Skin of body (tissue), 2 donors: Measurements from ENCODE around the gene C16orf86. TPM values are rescaled to one million over a fixed set of nuclear protein-coding genes. Genes with fewer than 3 reads are reported as not detected.
"Not testable (repeated sequence)": the region's sequence is repeated elsewhere in the genome, so short reads cannot be mapped to it uniquely, and the experiment has no call there.

Experiments
- DNase-seq: peaks from one replicate; lab custom pipeline; 2025; lab: John Stamatoyannopoulos, UW
- total RNA-seq: library from RNA; depleted of rRNA; stranded (reverse); fragments of >200 nt; gene quantifications from one replicate; pipeline ENCODE4 v1.2.3, GENCODE V29; 2014

C16orf86 gene
- total RNA-seq, 1 donor from 2014 or later: 1.8 TPM

DNA sequence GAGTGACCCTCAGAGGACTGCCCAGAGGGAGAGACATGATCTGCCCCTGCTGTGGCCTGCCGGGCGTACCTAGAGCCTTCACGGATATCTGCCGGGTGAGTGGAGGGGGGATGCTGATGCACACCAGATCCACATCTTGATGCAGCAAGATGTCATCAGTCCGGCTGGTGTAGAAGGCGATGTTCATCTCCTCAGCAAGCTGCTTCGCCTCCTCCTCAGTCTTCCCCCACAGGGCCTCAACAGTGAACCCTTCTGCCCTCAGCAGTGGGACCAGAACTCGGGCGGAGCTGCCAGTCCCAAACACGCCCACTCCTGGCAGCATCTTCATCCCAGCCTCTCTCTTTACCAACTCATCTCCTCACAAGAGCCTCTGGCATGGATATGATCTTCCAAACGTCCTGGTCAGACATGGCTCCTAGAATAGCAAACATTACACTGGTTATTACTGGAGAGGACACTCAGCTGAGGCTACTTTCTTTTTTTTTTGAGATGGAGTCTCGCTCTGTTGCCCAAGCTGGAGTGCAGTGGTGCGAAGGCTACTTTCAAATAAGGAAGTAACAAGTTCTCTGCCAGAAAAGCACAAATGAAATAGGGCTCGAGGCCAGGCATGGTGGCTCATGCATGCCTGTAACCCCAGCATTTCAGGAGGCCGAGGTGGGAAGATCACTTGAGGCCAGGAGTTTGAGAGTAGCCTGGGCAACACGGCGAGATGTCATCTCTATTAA is 18.9 kb downstream of the C16orf86 start:
- DNase-seq: no peak

DNA sequence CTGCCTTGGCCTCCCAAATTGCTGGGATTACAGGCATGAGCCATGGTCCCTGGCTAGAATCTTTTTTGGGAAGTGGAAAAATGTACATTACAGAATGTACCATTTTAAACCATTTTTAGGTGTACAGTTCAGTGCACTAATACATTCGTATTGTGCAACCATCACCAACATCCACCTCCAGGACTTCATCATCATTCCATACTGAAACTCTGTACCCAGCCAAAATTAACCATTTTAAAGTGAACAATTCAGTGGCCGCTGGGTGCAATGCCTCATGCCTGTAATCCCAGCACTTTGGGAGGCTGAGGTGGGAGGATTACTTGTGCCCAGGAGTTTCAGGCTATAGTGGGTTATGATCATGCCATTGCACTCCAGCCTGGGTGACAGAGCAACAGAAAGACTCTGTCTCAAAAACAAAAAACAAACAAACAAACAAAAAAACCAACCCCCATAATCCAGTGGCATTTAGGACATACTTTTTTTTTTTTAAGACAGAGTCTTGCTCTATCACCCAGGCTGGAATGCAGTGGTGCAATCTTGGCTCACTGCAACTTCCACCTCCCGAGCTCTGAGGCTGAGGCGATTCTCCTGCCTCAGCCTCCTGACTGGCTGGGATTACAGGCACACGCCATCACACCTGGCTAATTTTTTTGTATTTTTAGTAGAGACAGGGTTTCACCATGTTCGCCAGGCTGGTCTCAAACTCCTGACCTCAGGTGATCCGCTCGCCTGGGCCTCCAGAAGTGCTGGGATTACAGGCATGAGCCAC is 27.1 kb downstream of the C16orf86 start:
- DNase-seq: not testable (repeated sequence)

DNA sequence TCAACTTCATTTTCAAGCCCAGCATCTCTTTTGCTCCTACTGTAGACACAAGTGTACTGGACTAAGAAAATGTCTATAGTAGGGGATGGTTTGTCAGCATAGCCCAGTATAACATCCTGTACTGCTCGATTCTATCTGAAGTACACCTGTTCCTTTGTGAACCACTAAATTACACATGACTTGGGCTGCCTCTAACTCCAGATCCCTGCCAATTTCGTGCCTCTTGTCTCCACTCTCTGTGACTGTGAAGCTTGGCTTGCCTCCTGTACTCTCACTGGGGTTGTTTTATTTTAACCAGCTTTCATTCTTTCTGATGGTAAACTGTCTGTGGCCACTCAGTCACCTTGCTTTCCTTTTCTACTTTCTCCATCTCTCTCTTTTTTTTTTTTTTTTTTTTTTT is 28.0 kb downstream of the C16orf86 start:
- no peak for DNase-seq

DNA sequence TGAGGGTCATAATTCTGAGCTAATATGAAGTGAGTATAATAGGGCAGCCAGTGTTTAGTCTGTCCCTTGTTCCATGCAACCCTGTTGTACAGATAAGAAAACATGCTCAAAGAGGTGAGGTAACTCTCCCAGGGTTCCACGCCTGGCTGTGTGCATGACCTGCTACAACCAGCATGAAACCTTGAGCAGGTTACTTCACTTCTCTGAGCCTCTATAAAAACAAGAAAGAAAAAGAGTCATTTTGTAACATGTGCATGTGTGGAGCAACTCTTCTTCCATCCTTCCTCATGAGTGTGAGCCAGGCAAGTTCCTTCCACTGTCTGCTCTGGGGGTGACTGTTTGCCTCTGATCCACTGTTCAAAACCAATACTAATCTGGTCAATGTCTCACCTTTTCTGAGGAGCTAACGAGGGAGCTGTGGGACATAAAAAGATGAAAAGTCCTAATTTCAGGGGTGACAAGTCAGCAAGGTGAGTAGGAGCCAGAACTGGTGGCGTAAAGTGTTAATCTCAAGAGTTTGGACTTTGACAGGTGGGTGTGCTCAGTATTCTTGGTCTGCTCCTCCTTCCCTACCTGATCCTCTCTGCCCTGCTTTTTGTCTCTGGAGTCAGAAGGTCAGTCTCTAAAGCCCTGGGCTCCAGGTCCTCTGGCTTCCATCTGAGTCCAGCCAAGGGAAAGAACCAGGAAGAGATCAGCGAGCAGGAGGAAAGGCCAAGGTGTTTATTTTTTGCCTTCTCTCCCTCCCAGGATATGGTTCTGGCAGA is 31.0 kb downstream of the C16orf86 start:
- no peak for DNase-seq

DNA sequence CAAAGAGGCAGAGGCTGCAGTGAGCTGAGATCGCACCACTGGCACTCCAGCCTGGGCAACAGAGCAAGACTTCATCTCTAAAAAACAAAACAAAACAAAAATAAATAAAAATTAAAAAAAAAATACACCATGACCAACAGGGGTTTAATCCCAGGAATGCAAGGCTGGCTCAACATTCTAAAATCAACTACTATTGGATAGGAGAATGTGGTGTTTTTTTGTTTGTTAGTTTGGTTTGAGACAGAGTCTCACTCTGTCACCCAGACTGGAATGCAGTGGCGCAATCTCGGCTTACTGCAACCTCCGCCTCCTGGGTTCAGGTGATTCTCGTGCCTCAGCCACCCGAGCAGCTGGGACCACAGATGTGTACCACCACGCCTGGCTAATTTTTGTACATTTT is 32.7 kb downstream of the C16orf86 start:
- DNase-seq: no peak

DNA sequence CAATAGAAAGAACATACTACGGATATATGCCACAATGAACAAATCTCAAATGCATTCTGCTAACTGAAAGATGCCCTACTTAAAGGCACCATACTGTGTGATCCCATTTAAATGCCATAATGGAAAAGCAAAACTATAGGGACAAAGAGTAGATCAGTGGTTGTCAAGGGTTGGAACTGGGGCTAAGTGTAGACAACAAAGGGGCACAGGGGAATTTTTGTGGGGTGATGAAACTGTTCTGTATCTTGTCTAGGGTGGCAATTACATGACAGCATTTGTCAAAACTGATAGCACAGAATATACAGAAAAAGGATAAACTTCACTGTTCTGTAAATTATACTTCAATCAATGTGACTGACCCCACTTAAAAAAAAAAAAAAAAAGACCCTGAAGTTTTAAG is 34.8 kb downstream of the C16orf86 start:
- DNase-seq: no peak

DNA sequence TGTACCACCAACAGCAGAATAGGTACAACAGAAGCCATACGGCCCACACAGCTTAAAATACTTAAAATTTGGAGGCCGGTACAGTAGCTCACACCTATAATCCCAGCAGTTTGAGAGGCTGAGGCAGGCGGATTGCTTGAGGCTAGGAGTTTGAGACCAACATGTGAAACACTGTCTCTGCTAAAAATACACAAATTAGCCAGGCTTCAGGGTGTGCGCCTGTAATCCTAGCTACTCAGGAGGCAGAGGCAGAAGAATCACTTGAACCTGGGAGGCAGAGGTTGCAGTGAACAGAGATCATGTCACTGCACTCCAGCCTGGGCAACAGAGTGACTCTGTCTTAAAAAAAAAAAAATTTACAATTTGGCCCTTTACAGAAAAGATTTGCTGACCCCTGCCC is 35.5 kb downstream of the C16orf86 start:
- no peak for DNase-seq

DNA sequence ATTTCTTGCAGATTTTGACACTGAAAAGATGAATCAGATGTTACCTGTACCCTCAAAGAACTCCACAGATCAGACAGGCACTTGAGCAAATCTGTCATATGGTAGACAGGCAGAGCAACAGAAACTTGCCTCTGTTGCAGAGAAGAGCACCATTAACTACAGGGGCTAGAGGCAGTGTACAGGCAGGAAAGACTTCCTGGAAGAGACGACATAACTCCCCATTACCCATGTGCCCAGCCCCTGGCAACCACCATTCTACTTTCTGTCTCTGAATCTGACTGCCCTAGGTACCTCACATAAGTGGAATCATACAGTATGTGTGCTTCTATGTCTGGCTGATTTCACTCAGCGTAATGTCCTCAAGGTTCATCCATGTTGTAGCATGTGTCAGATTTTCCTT is 37.0 kb downstream of the C16orf86 start:
- no peak for DNase-seq

DNA sequence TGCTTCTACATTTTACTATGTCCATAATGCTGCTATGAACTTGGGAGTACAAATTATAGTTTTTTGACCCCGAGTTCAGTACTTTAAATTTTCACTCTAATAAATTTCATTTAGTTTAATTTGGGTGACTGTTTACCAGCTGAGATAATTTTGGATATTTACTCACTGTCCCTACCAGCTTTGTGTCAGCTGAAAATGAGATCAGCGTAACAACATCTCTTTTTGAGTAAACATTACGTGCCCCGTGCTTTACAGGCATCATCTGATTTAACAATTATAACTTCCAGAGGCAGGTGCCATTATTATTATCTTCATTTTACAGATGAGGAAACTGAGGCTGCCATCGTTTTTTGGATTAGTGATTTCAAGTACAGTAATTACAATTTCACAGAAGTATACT is 37.5 kb downstream of the C16orf86 start:
- no peak for DNase-seq

DNA sequence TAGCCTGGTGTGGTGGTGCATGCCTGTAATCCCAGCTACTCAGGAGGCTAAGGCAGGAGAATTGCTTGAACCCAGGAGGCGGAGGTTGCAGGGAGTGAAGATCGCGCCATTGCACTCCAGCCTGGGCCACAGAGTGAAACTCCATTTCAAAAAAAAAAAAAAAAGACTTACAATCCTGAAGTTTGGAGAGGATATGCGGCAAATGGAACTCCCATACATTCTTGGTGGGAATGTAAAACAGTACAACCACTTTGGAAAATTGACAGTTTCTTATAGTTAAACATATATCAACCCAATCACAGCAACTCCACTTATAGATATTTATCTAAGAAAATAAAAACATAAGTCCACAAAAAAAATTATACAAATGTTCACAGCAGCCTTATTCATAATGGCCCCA is 40.6 kb downstream of the C16orf86 start:
- DNase-seq: no peak

DNA sequence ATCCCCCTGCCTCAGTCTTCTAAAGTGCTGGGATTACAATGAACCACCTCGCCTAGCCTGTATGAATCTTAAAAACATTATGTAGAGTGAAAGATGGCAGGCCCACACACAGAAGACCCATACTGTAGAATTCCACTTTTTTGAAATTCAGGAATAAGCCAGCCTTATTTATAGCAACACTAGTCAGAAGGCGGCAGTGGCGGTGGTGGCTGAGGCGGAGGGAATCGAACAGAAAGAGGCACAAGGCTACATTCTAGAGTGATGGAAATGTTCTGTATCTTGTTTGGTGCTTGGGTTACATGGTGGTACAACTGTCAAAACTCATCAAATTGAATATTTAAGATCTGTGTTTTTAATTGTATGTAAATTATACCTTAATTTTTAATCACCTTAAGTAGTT is 41.2 kb downstream of the C16orf86 start:
- DNase-seq: no peak

DNA sequence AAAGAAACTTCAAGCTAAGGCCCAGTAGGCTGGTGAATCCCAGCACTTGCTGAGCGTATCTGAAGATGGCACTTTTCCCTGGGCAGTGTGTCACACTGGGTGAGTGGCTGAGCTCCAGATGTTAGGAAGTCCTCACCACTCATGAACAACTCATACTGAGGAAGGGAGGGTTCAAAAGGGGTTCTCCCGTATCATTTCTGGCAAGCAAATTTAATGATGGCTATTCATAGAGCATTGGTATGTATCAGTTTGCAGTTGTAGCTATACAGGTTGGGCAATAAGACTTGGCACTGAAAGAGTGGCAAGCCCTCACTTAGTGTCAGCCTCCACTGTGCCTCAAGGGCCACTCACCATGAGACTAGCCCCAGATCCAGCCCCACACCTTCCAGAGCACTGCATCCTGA is 41.8 kb downstream of the C16orf86 start:
- DNase-seq: no peak

DNA sequence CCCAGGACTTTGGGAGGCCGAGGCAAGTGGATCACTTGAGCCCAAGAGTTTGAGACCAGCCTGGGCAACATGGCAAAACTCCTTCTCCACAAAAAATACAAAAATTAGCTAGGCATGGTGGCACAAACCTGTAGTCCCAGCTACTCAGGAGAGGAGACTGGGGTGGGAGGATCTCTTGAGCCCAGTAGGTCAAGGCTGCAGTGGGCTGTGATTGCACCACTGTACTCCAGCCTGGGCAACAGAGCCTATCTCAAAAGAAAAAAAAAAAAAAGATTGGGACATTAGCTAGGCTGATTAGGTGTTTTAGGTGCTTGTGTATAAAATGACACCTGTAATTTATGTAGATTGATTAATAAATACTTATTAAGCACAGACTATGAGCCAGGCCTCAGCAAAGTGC is 42.4 kb downstream of the C16orf86 start:
- DNase-seq: no peak

DNA sequence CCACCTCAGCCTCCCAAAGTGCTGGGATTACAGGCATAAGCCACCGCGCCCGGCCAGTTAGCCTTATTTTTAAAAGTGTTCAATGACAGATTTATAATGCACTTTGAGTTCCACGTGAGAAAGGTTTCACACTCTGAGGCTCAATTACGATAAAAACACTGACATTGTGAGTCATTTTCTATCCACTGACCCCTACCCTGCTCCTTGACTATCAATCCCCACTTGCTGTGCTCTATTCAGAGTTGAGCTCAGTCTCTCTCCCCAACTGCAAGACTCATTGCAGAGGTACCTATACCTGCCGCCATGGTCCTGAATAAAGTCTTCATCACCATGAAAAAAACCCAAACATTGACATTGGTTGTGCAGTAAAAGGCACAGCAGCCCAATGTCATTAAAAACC is 44.0 kb downstream of the C16orf86 start:
- DNase-seq: no peak

DNA sequence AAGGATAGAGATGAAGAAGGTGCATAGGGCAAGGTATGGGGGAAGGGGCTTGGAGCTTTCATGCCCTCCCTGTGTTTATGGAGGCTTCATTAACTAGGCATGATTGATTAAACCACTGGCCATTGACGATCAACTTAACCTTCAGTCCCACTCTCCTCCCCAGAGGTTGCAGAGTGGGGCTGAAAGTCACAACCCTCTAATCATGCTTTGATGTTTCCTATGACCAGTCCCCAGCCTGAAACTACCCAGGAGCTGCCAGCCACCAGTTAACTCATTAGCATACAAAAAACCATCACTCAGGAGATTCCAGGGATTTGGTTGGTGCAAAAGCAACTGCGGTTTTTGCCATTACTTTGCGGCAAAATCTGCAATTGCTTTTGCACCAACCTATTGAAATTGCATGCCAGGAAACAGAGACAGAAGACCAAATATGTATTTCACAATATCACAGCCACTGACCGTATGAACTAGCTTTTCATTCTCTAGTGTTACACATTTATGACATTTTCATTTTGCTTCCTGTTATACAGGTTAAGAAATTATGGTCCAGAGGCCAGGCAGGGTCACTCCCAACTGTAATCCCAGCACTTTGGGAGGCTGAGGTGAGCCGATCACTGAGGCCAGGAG is 47.1 kb downstream of the C16orf86 start:
- no peak for DNase-seq

DNA sequence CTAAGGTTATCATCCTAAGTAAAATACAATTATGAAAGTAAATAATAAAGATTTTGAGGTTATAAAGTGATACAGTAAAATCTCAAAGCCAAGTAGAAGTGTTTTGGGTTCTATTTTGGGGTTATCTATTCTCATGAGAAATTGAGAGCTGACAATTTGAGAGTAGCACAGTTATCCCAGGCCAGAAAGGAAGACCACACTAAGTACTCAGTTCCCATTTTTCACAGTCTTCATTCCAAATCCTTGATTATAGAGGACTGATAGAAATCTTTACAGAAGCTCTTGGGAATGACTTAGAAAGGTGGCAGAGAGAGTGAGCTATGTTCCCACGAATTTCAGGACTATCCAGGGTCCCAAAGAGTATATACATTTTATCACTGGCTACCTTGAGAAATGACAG is 47.9 kb downstream of the C16orf86 start:
- DNase-seq: no peak

DNA sequence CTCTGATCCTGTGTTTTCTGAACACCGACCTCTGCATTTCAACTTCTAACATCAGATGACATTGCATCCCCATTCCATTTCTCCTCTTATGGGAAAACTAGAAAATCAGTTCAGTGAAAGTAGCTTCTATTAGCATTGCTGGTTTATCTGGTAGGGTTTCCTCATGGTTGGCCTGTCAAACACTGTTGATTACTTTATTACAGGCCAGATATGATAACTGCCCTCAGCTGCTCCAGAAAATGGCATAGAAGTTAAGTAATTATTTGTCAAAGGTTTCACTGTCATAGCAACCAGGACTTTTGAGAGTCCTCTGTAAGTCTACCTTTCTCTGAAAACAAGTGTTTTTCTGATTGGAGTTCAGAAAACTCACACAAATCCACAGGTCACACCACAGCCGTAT is 49.5 kb downstream of the C16orf86 start:
- no peak for DNase-seq

Other genes starting within 250 kb of the C16orf86 start
- 7.5 TPM for gene HSD11B2, start 235.7 kb upstream of the C16orf86 start, total RNA-seq
- 49.6 TPM for gene ATP6V0D1, start 185.7 kb upstream of the C16orf86 start, total RNA-seq
- gene AGRP, start 183.3 kb upstream of the C16orf86 start, total RNA-seq: not detected
- gene RIPOR1, start 138.0 kb upstream of the C16orf86 start, total RNA-seq: 19.1 TPM
- gene CTCF, start 104.3 kb upstream of the C16orf86 start, total RNA-seq: 36.4 TPM
- 0.39 TPM for gene CARMIL2, start 21.7 kb upstream of the C16orf86 start, total RNA-seq
- gene ACD, start 6.6 kb upstream of the C16orf86 start, total RNA-seq: 6.6 TPM
- gene PARD6A, start 5.9 kb upstream of the C16orf86 start, total RNA-seq: 0.69 TPM
- gene ENKD1, start 64 bp upstream of the C16orf86 start, total RNA-seq: 9.1 TPM
- gene GFOD2, start 52.5 kb downstream of the C16orf86 start, total RNA-seq: 14.1 TPM
- 8.7 TPM for gene RANBP10, start 139.7 kb downstream of the C16orf86 start, total RNA-seq
- 0.59 TPM for gene TSNAXIP1, start 140.1 kb downstream of the C16orf86 start, total RNA-seq
- 21.7 TPM for gene THAP11, start 175.5 kb downstream of the C16orf86 start, total RNA-seq
- gene NUTF2, start 180.1 kb downstream of the C16orf86 start, total RNA-seq: 56.5 TPM
- 49.6 TPM for gene CENPT, start 180.9 kb downstream of the C16orf86 start, total RNA-seq
- 36.7 TPM for gene EDC4, start 206.2 kb downstream of the C16orf86 start, total RNA-seq
- not detected for gene NRN1L, start 218.1 kb downstream of the C16orf86 start, total RNA-seq
- 8.3 TPM for gene PSKH1, start 226.4 kb downstream of the C16orf86 start, total RNA-seq